Adrenal gland (tissue), 12 donors: ENCODE measurements around the gene HPSE. TPM values are rescaled to one million over a fixed set of nuclear protein-coding genes. Genes with fewer than 3 reads are reported as not detected.
"Not testable (repeated sequence)": the region's sequence is repeated elsewhere in the genome, so short reads cannot be mapped to it uniquely, and the experiment has no call there.

ENCODE experiments used
- DNase-seq, 7 donors: peaks; one replicate each; pipeline ENCODE4 v3.0.0-alpha.2; 2019 to 2020
- H3K27ac ChIP-seq, 5 donors: fragments of 200-600 bp; sonication (generic) in 4 of 5; 1 replicate in 3 of 5; 2 replicates in 2 of 5; pipeline versions ENCODE4 v1.5.1 to v1.8.0; 2016 to 2020; ENCODE audit warnings: mild to moderate bottlenecking in 1 of 5
- H3K27me3 ChIP-seq: fragments of 200-600 bp; 2 replicates; pipeline ENCODE4 v1.8.0; 2021
- H3K36me3 ChIP-seq, 2 donors: fragments of 200-600 bp; replicated peaks in 1 of 2; 1 replicate in 1 of 2; 2 replicates in 1 of 2; pipeline versions ENCODE4 v1.5.1 to v1.8.0; 2018 to 2022
- H3K4me1 ChIP-seq, 2 donors: fragments of 200-600 bp; replicated peaks in 1 of 2; 1 replicate in 1 of 2; 2 replicates in 1 of 2; pipeline versions ENCODE4 v1.5.1 to v1.8.0; 2018 to 2021
- H3K4me3 ChIP-seq, 4 donors: fragments of 200-600 bp; sonication (generic) in 3 of 4; one replicate each; pipeline ENCODE4 v1.5.1; 2016 to 2018
- H3K9me3 ChIP-seq, 3 donors: fragments of 200-600 bp; sonication (generic) in 1 of 3; replicated peaks in 1 of 3; 1 replicate in 2 of 3; 2 replicates in 1 of 3; pipeline versions ENCODE4 v1.5.1 to v1.8.0; 2016 to 2021
- POLR2A ChIP-seq, 2 donors: fragments of 450-650 bp; IDR thresholded peaks; one replicate each; pipeline ENCODE4 v1.6.1; 2017; ENCODE audit warnings: antibody characterized with exemption in 2 of 2, mild to moderate bottlenecking in 2 of 2, moderate library complexity in 1 of 2
- WGBS, 4 donors: extraction: QIAGEN DNeasy Blood & Tissue Kit in 2 of 4; methylation state at CpG; one replicate each; pipeline versions ENCODE4 v1.1.5 to v1.1.7; 2013 to 2017; 5-methylcytosine and 5-hydroxymethylcytosine counted together
- intact Hi-C, 2 donors: fragments of 100-400 bp; cut with DNase I; formaldehyde crosslinking; loops; one replicate each; pipeline versions ENCODE4 v1.14.1 to v1.15.0; 2022 to 2023
- polyA plus RNA-seq, 3 donors: library from polyadenylated mRNA; stranded (reverse); fragments of 200-250 nt in 2 of 3; fragments of 350-450 nt in 1 of 3; fragmentation: Illumina TruSeq in 1 of 3; extraction: RNeasy Lipid Tissue Mini Kit (QIAGEN cat#74804) in 1 of 3; gene quantifications; one replicate each; pipeline ENCODE4 v1.2.3, GENCODE V29; 2013 to 2014
- total RNA-seq, 9 donors: library from RNA; depleted of rRNA in 4 of 9; stranded (reverse); fragments of >200 nt in 4 of 9; fragments of 120-200 nt in 1 of 9; fragmentation: NEBNext Ultra II Directional in 1 of 9; extraction: Animal tissue kit (Norgen Biotek cat#: 25700) in 1 of 9; gene quantifications; one replicate each; pipeline versions ENCODE4 v1.1.0 to v1.2.4, GENCODE V29; 2013 to 2023
- TF ChIP-seq, protein P1 (sequence below), 6 experiments: fragments of 450-650 bp in 4 of 6; fragments of 200-600 bp in 2 of 6; sonication (generic) in 1 of 6; IDR thresholded peaks; 1 replicate in 5 of 6; 2 replicates in 1 of 6; pipeline versions ENCODE4 v1.5.1 to v1.8.0; 2016 to 2021; ENCODE audit warnings: antibody characterized with exemption in 6 of 6, mild to moderate bottlenecking in 2 of 6, moderate library complexity in 1 of 6
- donor health status: healthy with polysubstance abuse.
- donor health status: Bipolar disorder and iron deficiency.
- donor health status: DM: yes; HTN: yes; CAD: no.
- donor health status: DM: no; HTN: no; CAD: no.
- donor health status: DM: no; HTN: no; CAD: no.
- donor health status: DM: yes; HTN: yes; CAD: no.

The HPSE gene
- total and polyA plus RNA-seq, 12 donors = 0.44 to 12.3 (median 3.8) TPM

DNA sequence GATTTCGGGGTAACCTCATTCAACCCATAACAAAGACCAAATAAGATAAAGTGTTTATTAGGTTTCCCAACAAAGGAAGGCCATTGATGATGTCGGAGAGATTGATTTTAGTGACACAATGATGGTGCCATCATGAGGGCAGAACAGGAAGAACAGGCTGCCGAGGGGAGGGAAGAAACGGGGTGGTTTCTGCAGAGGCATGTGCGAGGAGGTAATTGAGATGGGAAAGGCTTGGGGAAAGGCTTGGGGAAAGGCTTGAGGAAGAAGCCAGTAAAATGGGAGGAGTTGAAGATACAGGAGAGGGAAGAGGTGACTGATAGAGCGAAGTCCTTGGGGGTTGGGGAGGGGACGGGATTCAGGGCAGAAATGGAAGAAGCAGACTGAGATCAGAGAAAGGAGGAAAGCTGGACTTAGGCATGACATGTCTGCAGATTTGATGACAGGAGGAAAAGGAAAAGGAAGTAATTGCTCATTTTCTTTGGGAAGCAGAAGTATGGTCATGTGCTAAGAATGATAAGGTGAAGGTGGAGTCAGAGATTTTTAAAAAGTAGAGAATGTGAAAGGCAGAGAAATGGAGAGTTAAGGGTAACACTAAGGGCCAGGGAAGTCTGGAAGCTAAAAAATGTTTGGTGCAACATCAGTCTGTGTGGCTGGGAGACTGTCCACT is 6.0 kb downstream of the HPSE start:
- H3K36me3 ChIP-seq = no peaks in the 10 kb centered on the region
- TF ChIP-seq, protein P1, sequence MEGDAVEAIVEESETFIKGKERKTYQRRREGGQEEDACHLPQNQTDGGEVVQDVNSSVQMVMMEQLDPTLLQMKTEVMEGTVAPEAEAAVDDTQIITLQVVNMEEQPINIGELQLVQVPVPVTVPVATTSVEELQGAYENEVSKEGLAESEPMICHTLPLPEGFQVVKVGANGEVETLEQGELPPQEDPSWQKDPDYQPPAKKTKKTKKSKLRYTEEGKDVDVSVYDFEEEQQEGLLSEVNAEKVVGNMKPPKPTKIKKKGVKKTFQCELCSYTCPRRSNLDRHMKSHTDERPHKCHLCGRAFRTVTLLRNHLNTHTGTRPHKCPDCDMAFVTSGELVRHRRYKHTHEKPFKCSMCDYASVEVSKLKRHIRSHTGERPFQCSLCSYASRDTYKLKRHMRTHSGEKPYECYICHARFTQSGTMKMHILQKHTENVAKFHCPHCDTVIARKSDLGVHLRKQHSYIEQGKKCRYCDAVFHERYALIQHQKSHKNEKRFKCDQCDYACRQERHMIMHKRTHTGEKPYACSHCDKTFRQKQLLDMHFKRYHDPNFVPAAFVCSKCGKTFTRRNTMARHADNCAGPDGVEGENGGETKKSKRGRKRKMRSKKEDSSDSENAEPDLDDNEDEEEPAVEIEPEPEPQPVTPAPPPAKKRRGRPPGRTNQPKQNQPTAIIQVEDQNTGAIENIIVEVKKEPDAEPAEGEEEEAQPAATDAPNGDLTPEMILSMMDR (IDR thresholded peaks at IDR 0.05) = no peak
- intact Hi-C loops = no loop called here
- DNase-seq = no peak
- H3K4me1 ChIP-seq = no peaks in the 10 kb centered on the region
- H3K27ac ChIP-seq = no peak overlapping the region
- WGBS, 4 donors = 48 to 52% (median 51%) methylated on average over 7 of the region's 7 CpGs
- no peaks in the 10 kb centered on the region for H3K27me3 ChIP-seq
- H3K9me3 ChIP-seq = no peaks in the 10 kb centered on the region
- H3K4me3 ChIP-seq = no peak overlapping the region

DNA sequence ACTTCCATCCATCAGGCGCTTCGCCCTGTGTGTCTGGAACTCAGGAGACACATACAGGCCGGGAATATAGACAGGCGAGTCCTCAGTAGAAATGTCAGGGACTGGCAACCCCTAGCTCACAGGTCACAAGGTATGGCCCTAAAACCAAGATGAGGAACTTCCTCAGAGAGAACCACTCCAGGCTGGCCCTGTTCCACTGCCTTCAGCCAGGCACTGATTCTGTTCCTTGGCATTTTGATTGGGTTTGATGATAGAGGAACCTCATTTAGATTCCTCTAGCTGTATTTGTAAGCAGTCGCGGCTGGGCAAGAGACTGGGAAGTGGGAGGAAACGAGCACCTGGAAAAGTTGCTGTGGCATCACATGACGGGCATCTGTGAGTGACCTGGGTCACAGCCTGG is 8.1 kb downstream of the HPSE start:
- no peak overlapping the region for H3K4me3 ChIP-seq
- H3K4me1 ChIP-seq = no peaks in the 10 kb centered on the region
- DNase-seq = peak in 1 of 7 donors; percentile 20
- H3K27me3 ChIP-seq = no peaks in the 10 kb centered on the region
- intact Hi-C loops = no loop called here
- TF ChIP-seq POLR2A (IDR thresholded peaks at IDR 0.05) = no peak
- no peak overlapping the region for H3K27ac ChIP-seq
- H3K9me3 ChIP-seq = no peaks in the 10 kb centered on the region
- no peaks in the 10 kb centered on the region for H3K36me3 ChIP-seq
- 72 to 97% (median 76%) methylated on average over 8 of the region's 8 CpGs for WGBS, 4 donors

DNA sequence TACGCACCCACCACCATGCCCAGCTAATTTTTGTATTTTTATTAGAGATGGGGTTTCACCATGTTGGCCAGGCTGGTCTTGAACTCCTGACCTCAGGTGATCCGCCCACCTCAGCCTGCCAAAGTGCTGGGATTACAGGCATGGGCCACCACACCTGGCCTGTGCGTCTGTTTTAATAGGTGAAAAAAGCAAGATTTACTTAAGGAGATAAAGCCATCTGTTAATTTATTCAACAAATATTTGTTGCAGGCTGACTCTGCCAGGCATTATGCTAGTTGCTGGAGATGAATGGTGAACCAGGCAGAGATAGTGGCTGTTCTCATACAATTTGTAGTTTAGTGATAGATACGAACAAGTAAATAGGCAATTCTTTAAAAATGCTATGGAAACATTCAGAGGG is 9.3 kb downstream of the HPSE start:
- H3K4me1 ChIP-seq, H3K27ac ChIP-seq, H3K27me3 ChIP-seq, H3K36me3 ChIP-seq, intact Hi-C loops, H3K4me3 ChIP-seq, DNase-seq, H3K9me3 ChIP-seq: not testable (repeated sequence)
- WGBS, 4 donors = 85 to 93% (median 91%) methylated on average over 3 to 4 of the region's 4 CpGs

DNA sequence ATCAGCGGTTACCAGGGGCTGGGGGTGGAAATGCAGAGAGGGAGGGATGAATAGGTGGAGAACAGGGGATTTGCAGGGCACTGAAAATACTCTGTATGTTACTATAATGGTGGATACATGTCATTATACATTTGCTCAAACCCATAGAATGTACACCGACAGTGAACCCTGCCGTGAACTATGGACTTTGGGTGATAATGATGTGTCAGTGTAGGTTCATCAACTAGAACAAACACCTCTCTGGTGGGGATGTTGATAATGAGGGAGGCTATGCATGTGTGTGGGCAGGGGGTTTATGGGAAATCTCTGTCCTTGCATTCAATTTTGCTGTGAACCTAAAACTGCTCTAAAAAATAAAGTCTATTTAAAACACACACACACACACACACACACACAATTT is 11.5 kb downstream of the HPSE start:
- Histone ChIP-seq H3K36me3 (no peaks in the 10 kb centered on the region), H3K9me3 (no peaks in the 10 kb centered on the region), H3K4me1 (no peaks in the 10 kb centered on the region), H3K4me3 (no peak overlapping the region), H3K27me3 (no peaks in the 10 kb centered on the region), H3K27ac (no peak overlapping the region)
- no peak for DNase-seq
- WGBS, 4 donors = 77 to 93% (median 87%) methylated on average over 3 of the region's 3 CpGs
- intact Hi-C loops = no loop called here
- TF ChIP-seq, protein P1 (IDR thresholded peaks at IDR 0.05) = no peak
- TF ChIP-seq POLR2A (IDR thresholded peaks at IDR 0.05) = no peak

DNA sequence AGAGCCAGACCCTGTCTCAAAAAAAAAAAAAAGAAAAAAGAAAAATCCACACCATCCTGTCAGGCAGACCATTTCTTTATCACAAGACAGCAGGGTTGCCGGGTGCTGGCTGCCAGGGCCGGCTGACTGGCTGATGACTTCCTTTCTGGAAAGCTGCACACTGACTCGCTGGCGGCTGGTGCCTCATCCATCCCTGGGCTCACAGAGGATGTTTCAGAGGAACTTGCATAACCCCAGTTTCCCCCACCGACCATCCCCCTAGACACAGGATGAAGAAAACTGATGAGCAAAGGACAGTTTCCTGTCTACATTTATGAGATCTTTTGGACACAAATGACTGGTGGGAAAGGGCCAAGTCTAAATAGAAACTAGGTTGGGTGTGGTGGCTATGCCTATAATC is 14.1 kb downstream of the HPSE start:
- DNase-seq = peak; percentile 56 to 90 (median 76)
- Histone ChIP-seq H3K27me3 (no peaks in the 10 kb centered on the region), H3K36me3 (no peaks in the 10 kb centered on the region), H3K27ac (peak overlapping the region in 1 of 5 donors; percentile 30), H3K9me3 (no peaks in the 10 kb centered on the region), H3K4me3 (no peak overlapping the region), H3K4me1 (no peaks in the 10 kb centered on the region)
- intact Hi-C loops = no loop called here
- TF ChIP-seq POLR2A (IDR thresholded peaks at IDR 0.05) = no peak
- TF ChIP-seq, protein P1 (IDR thresholded peaks at IDR 0.05) = no peak
- 39 to 54% (median 47%) methylated on average over 5 of the region's 5 CpGs for WGBS, 4 donors
